GM12878 (cell line): ENCODE results near the gene TIMM17B. TPM values are rescaled to one million over a fixed set of nuclear protein-coding genes. Genes with fewer than 3 reads are reported as not detected.

Experiments
- ATAC-seq: fragments of 200-7000 bp; cut with Tn5 transposase; 3 replicates; pipeline ENCODE4 v1.9.1; 2020; ENCODE audit warnings: mild to moderate bottlenecking, moderate library complexity
- Bru-seq: library from RNA; stranded (reverse); fragments of 400-500 nt; gene quantifications from one replicate; lab custom pipeline; 2021; lab: Mats Ljungman, UMichigan
- BruChase-seq, 2 experiments: library from RNA; stranded (reverse); fragments of 400-500 nt; gene quantifications; one replicate each; lab custom pipeline; 2021; lab: Mats Ljungman, UMichigan
- BruUV-seq: library from RNA; stranded (reverse); fragments of 400-500 nt; replicated peaks from 2 replicates; lab custom pipeline; 2021; lab: Mats Ljungman, UMichigan
- CTCF ChIA-PET: fragments of 300-600 bp; sonication (Branson Sonifier 250); formaldehyde crosslinking; extraction: SDS; loops from one replicate; lab custom pipeline; 2021; ENCODE audit warnings: inconsistent platforms; lab: Yijun Ruan, JAX
- POLR2A ChIA-PET: fragments of 350-600 bp; formaldehyde crosslinking; extraction: SDS; loops from one replicate; lab custom pipeline; 2021; ENCODE audit warnings: inconsistent platforms; lab: Charles Lee
- RAD21 ChIA-PET: fragments of 300-600 bp; sonication (Branson Sonifier 250); formaldehyde crosslinking; loops from one replicate; lab custom pipeline; 2023; ENCODE audit warnings: antibody characterized with exemption; ENCODE audit not compliant: unreplicated experiment; lab: Charles Lee
- SMC1A ChIA-PET: fragments of 300-600 bp; sonication (Branson Sonifier 250); formaldehyde crosslinking; loops from one replicate; lab custom pipeline; 2023; ENCODE audit not compliant: unreplicated experiment, uncharacterized antibody; lab: Charles Lee
- DNase-seq: peaks from one replicate; pipeline ENCODE4 v3.0.0-alpha.2; 2011; ENCODE audit warnings: low read depth, low spot score
- FAIRE-seq: peaks from 3 replicates; lab custom pipeline; 2011; peaks lifted over from hg19 to GRCh38; lab: Jason Lieb, UNC
- H2AFZ ChIP-seq: 2 replicates; pipeline ENCODE4 v1.6.0; 2011; ENCODE audit warnings: low read depth, low read length, control low read depth; ENCODE audit not compliant: control insufficient read depth
- H3K27ac ChIP-seq: 2 replicates; pipeline ENCODE4 v1.5.1; 2011; ENCODE audit warnings: control low read depth; ENCODE audit not compliant: control insufficient read depth, insufficient read depth
- H3K27me3 ChIP-seq, 2 experiments: replicated peaks in 1 of 2; 2 replicates each; pipeline versions ENCODE4 v1.6.0 to v1.6.1; 2011; ENCODE audit warnings: low read length in 1 of 2; ENCODE audit not compliant: control insufficient read depth in 2 of 2, insufficient read depth in 2 of 2
- H3K36me3 ChIP-seq, 2 experiments: 2 replicates each; pipeline ENCODE4 v1.5.1; 2011; ENCODE audit warnings: low read length in 1 of 2; ENCODE audit not compliant: control insufficient read depth in 2 of 2, insufficient read depth in 2 of 2
- H3K4me1 ChIP-seq: 2 replicates; pipeline ENCODE4 v1.6.1; 2011; ENCODE audit warnings: mild to moderate bottlenecking, low read length, moderate library complexity, mixed read lengths; ENCODE audit not compliant: control insufficient read depth, insufficient read depth
- H3K4me2 ChIP-seq: 2 replicates; pipeline ENCODE4 v1.6.0; 2011; ENCODE audit warnings: control low read depth; ENCODE audit not compliant: control insufficient read depth, insufficient read depth
- H3K4me3 ChIP-seq: fragments of 200-600 bp; sonication (generic); 2 replicates; pipeline ENCODE4 v1.5.1; 2016
- H3K79me2 ChIP-seq: 2 replicates; pipeline ENCODE4 v1.6.0; 2011; ENCODE audit warnings: low read length; ENCODE audit not compliant: control insufficient read depth, insufficient read depth
- H3K9ac ChIP-seq: 2 replicates; pipeline ENCODE4 v1.8.0; 2011; ENCODE audit warnings: low read length, control low read depth, mixed read lengths; ENCODE audit not compliant: control insufficient read depth, insufficient read depth
- H3K9me3 ChIP-seq: replicated peaks from 3 replicates; pipeline ENCODE4 v1.5.1; 2011; ENCODE audit warnings: mild to moderate bottlenecking, low read length; ENCODE audit not compliant: control insufficient read depth, insufficient read depth
- H4K20me1 ChIP-seq: 2 replicates; pipeline ENCODE4 v1.6.0; 2011; ENCODE audit not compliant: control insufficient read depth, insufficient read depth
- CBX5 ChIP-seq: sonication (generic); IDR thresholded peaks from 2 replicates; pipeline ENCODE4 v1.6.1; 2016; ENCODE audit warnings: low read depth, moderate library complexity, mild to moderate bottlenecking, inconsistent platforms
- CREB1 ChIP-seq: IDR thresholded peaks from 2 replicates; pipeline ENCODE4 v1.6.1; 2012; ENCODE audit warnings: low read depth, mild to moderate bottlenecking, inconsistent platforms
- IRF4 ChIP-seq: IDR thresholded peaks from 2 replicates; pipeline ENCODE4 v1.6.1; 2011; ENCODE audit warnings: low read depth, low read length
- RAD51 ChIP-seq: fragments of 450-650 bp; IDR thresholded peaks from 2 replicates; pipeline ENCODE4 v1.6.1; 2016; ENCODE audit warnings: moderate library complexity, mild to moderate bottlenecking, inconsistent platforms
- SMAD1 ChIP-seq: fragments of 450-650 bp; IDR thresholded peaks from 2 replicates; pipeline ENCODE4 v1.6.1; 2018; ENCODE audit warnings: mild to moderate bottlenecking, low read depth; ENCODE audit not compliant: partially characterized antibody
- SMARCA5 ChIP-seq: fragments of 450-650 bp; IDR thresholded peaks from 2 replicates; pipeline ENCODE4 v1.6.1; 2017; ENCODE audit warnings: mild to moderate bottlenecking
- SMC3 ChIP-seq: IDR thresholded peaks from 2 replicates; pipeline ENCODE4 v1.6.1; 2011; ENCODE audit warnings: low read length, improper control_type of control experiment, borderline replicate concordance
- ZNF622 ChIP-seq: fragments of 450-650 bp; IDR thresholded peaks from 2 replicates; pipeline ENCODE4 v1.6.1; 2017; ENCODE audit warnings: mild to moderate bottlenecking, inconsistent platforms
- WGBS: methylation state at CpG from one replicate; pipeline ENCODE4 v1.1.6; 2016; ENCODE audit warnings: low lambda C conversion rate; ENCODE audit not compliant: insufficient replicate concordance, insufficient coverage; ENCODE audit errors: missing lambda C conversion rate; 5-methylcytosine and 5-hydroxymethylcytosine counted together
- in situ Hi-C: fragments of 300-500 bp; cut with MboI; formaldehyde crosslinking; loops from 9 replicates; pipeline ENCODE4 v1.14.3; 2018; ENCODE audit warnings: mixed read lengths
- intact Hi-C: fragments of 100-400 bp; cut with micrococcal nuclease; formaldehyde crosslinking; loops from one replicate; pipeline ENCODE4 v1.14.2; 2022; ENCODE audit not compliant: unreplicated experiment
- long read RNA-seq, 2 experiments: library from polyadenylated mRNA; unstranded; transcript quantifications; one replicate each; pipeline ENCODE4 v2.0.0, GENCODE V29; 2019 to 2020
- polyA minus RNA-seq, 3 experiments: library from RNA; depleted of rRNA, polyadenylated mRNA; stranded (reverse); fragments of >200 nt; gene quantifications; 2 replicates each; pipeline ENCODE4 v1.2.3, GENCODE V29; 2011
- polyA plus RNA-seq, 11 experiments: library from polyadenylated mRNA; depleted of rRNA in 4 of 11; unstranded in 6 of 11; stranded (reverse) in 5 of 11; fragments of >200 nt; fragmentation: Nextera tagmentation in 4 of 11; fragmentation: Illumina TruSeq in 1 of 11; extraction: Ambion mirVana in 4 of 11; extraction: Trizol in 1 of 11; gene quantifications; 1 replicate in 1 of 11; 2 replicates in 10 of 11; pipeline versions ENCODE4 v1.2.1 to v1.2.3, GENCODE V29; 2011 to 2016; ENCODE audit warnings: inconsistent platforms in 2 of 11, missing spikeins in 2 of 11, low read depth in 1 of 11
- total RNA-seq, 4 experiments: library from RNA; depleted of rRNA in 3 of 4; stranded (reverse); fragments of >200 nt in 3 of 4; fragmentation: Illumina TruSeq in 1 of 4; extraction: Trizol in 1 of 4; gene quantifications; 2 replicates each; pipeline versions ENCODE4 v1.2.1 to v1.2.3, GENCODE V29; 2013 to 2021
- TF ChIP-seq, protein P1 (sequence below): IDR thresholded peaks from 2 replicates; pipeline ENCODE4 v1.6.1; 2011; ENCODE audit warnings: low read depth, low read length, improper control_type of control experiment, borderline replicate concordance
- TF ChIP-seq, protein P2 (sequence below): IDR thresholded peaks from 2 replicates; pipeline ENCODE4 v1.6.1; 2012; ENCODE audit warnings: low read depth, low read length, improper control_type of control experiment
- TF ChIP-seq, protein P3 (sequence below): fragments of 450-650 bp; IDR thresholded peaks from 2 replicates; pipeline ENCODE4 v1.6.1; 2016; ENCODE audit warnings: mild to moderate bottlenecking

The TIMM17B gene
- total RNA-seq (2013; cell fraction: nucleolus; rRNA removed) = 14.1 and 16.7 TPM in 2 replicates
- total RNA-seq (2014; rRNA removed) = 49.0 and 53.5 TPM in 2 replicates
- 32.9 and 33.3 TPM in 2 replicates for total RNA-seq (2014; rRNA removed; fragmentation: Illumina TruSeq; extraction: Trizol)
- total RNA-seq (2021) = 53.8 and 57.8 TPM in 2 replicates
- 24.7 TPM for polyA plus RNA-seq (2011; ENCODE audit: low read depth)
- 22.0 and 41.5 TPM in 2 replicates for polyA plus RNA-seq (2011; rRNA removed)
- 84.2 and 105 TPM in 2 replicates for polyA plus RNA-seq (2011; cell fraction: cytosol; rRNA removed)
- polyA plus RNA-seq (2011; cell fraction: nucleus; rRNA removed) = 69.2 and 74.6 TPM in 2 replicates
- polyA plus RNA-seq (2012) = 40.4 and 40.9 TPM in 2 replicates
- 16.3 and 37.7 TPM in 2 replicates for polyA plus RNA-seq (2014; fragmentation: Illumina TruSeq; extraction: Trizol)
- polyA plus RNA-seq (2014; fragmentation: Nextera tagmentation; extraction: Ambion mirVana) = 10 to 100 TPM in 1 of 2 experiments, 1 to 10 TPM in 1; 4.5 to 18.3 TPM
- 69.4 and 72.4 TPM in 2 replicates for polyA plus RNA-seq (2014; rRNA removed)
- polyA plus RNA-seq (2016; fragmentation: Nextera tagmentation; extraction: Ambion mirVana) = 10 to 100 TPM; 79.5 to 88.7 TPM
- 14.3 and 37.8 TPM in 2 replicates for polyA minus RNA-seq (2011; rRNA and poly(A)+ RNA removed)
- polyA minus RNA-seq (2011; cell fraction: cytosol; rRNA and poly(A)+ RNA removed) = 16.0 and 17.4 TPM in 2 replicates
- 12.9 and 19.4 TPM in 2 replicates for polyA minus RNA-seq (2011; cell fraction: nucleus; rRNA and poly(A)+ RNA removed)
- percentile 76 among the genes with signal in this experiment for Bru-seq, nascent RNA
- BruChase-seq, experiment 1, labeled RNA remaining after a 6-hour chase = percentile 75 among the genes with signal in this experiment
- percentile 74 among the genes with signal in this experiment for BruChase-seq, experiment 2, labeled RNA remaining after a 2-hour chase
- long read RNA-seq, experiment 1, transcript TIMM17B-204 (7 exons, 964 nt) = major isoform, 5 of 36 reads
- long read RNA-seq, experiment 1, partial matches to known transcripts = 31 of 36 reads
- long read RNA-seq, experiment 1, other reads (novel, unspliced or antisense) = 0 of 36 reads
- long read RNA-seq, experiment 2, partial matches to known transcripts = 6 of 9 reads
- long read RNA-seq, experiment 2, other reads (novel, unspliced or antisense) = 1 of 9 reads

DNA sequence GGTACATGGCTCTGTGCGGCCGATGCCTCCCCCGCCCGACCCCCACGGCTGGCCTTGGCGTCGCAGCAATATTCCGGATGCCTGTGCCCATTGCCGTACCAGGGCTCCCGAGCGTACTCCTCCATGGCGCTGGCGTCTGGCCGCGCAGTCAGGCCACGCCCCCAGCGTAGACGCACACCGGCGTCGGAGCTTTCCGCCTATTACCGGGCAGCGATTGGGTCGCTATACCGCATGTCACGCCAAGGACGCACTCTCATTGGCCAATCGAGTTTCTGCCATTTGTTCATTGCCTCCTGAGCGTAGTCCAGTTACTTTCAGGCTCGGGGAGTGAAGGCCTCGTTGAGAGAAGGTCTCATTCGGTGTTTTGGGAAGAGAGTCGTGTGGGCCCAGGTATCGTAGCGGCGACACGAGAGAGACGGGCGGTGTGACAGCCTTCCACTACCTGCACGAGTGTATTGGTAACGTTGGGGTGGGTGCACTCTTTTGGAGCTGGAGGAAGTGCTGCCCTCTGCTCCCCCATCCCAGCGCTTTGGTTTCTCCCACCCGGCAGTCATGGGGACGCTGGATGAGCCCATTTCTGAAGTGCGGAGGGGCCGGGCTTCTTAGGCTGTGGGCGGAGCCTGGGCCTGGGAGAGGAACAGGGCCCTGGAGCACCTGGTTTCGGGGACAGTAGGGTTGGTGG, at the start of gene TIMM17B, which contains the start of gene PQBP1:
Gene TIMM17B, minus strand, starts transcription at position 144 of the 682 bp plus-strand sequence. Its CDS starts 19 bp downstream, at position 125.
Gene PQBP1, plus strand, starts transcription at position 306 of the 682 bp plus-strand sequence. CDS start 580 bp downstream, outside the sequence.
- RAD21 ChIA-PET = interaction anchor here (0.8 to 3.5 kb wide), 9 partner anchors 14 to 249 kb away, joined by 3 to 15 read pairs (median 5); partner anchors contain the start of genes HDAC6, KCND1 and SLC35A2
- BruUV-seq = no TSS peak
- in situ Hi-C loops (no loop called here), intact Hi-C loops (loop anchor here (5.0 to 10.0 kb wide), 2 partner anchors 145 to 423 kb away; partner anchors contain the start of genes FTSJ1, SLC38A5 and TFE3)
- DNase-seq = peak; percentile 92
- Histone ChIP-seq H4K20me1 (no peaks in the 10 kb centered on the region), H3K4me3 (peak within 1 kb of the TSS; percentile 77), H3K27ac (peak within 1 kb of the TSS; percentile 93), H2AFZ (peak within 1 kb of the TSS; percentile 84), H3K4me2 (peak within 1 kb of the TSS; percentile 71), H3K9ac (peak within 1 kb of the TSS; percentile 93), H3K27me3 (no peaks in the 10 kb centered on the region), H3K4me1 (no peaks in the 10 kb centered on the region), H3K9me3 (no peaks in the 10 kb centered on the region; the same call in 2 of the 3 replicates), H3K79me2 (peaks cover 22% of the 10 kb centered on the region), H3K36me3 (peaks cover 0 to 3% of the 10 kb centered on the region in 2 experiments; a peak in 2 of 4 replicates)
- peak; percentile 90 for FAIRE-seq
- WGBS = 35% methylated on average over 47 of the region's 49 CpGs
- peak; percentile 94 for ATAC-seq
- CTCF ChIA-PET = interaction anchor here (0.6 to 1.2 kb wide), 5 partner anchors 12 to 48 kb away, joined by 3 to 7 read pairs (median 3); no protein-coding TSS in a partner anchor
- POLR2A ChIA-PET = interaction anchor here (0.5 to 2.1 kb wide), 12 partner anchors 14 to 329 kb away, joined by 3 to 15 read pairs (median 4); partner anchors contain the start of genes GRIPAP1, HDAC6, SLC35A2 and TFE3
- SMC1A ChIA-PET = interaction anchor here (1.0 to 2.7 kb wide), 5 partner anchors 18 to 249 kb away, joined by 3 to 8 read pairs (median 5); no protein-coding TSS in a partner anchor
- TF ChIP-seq ZNF622 (no peak), CBX5 (no peak), RAD51 (no peak), SMAD1 (peak; percentile 42), SMC3 (no peak), SMARCA5 (no peak), IRF4 (no peak), CREB1 (peak; percentile 87)
- TF ChIP-seq, protein P1, sequence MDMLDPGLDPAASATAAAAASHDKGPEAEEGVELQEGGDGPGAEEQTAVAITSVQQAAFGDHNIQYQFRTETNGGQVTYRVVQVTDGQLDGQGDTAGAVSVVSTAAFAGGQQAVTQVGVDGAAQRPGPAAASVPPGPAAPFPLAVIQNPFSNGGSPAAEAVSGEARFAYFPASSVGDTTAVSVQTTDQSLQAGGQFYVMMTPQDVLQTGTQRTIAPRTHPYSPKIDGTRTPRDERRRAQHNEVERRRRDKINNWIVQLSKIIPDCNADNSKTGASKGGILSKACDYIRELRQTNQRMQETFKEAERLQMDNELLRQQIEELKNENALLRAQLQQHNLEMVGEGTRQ = no peak
- TF ChIP-seq, protein P2, sequence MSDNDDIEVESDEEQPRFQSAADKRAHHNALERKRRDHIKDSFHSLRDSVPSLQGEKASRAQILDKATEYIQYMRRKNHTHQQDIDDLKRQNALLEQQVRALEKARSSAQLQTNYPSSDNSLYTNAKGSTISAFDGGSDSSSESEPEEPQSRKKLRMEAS = peak; percentile 14; the same call in 1 of the 2 replicates
- TF ChIP-seq, protein P3, sequence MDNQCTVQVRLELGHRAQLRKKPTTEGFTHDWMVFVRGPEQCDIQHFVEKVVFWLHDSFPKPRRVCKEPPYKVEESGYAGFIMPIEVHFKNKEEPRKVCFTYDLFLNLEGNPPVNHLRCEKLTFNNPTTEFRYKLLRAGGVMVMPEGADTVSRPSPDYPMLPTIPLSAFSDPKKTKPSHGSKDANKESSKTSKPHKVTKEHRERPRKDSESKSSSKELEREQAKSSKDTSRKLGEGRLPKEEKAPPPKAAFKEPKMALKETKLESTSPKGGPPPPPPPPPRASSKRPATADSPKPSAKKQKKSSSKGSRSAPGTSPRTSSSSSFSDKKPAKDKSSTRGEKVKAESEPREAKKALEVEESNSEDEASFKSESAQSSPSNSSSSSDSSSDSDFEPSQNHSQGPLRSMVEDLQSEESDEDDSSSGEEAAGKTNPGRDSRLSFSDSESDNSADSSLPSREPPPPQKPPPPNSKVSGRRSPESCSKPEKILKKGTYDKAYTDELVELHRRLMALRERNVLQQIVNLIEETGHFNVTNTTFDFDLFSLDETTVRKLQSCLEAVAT = 0 out of 2 replicates have a peak, but pooled peaks have one; percentile 64
